Effector CD8-positive, alpha-beta T cell (primary cell): ENCODE data around the gene CCDC24.

Experiments used
- DNase-seq: peaks from one replicate; lab custom pipeline; 2025; lab: John Stamatoyannopoulos, UW

Gene CCDC24

DNA sequence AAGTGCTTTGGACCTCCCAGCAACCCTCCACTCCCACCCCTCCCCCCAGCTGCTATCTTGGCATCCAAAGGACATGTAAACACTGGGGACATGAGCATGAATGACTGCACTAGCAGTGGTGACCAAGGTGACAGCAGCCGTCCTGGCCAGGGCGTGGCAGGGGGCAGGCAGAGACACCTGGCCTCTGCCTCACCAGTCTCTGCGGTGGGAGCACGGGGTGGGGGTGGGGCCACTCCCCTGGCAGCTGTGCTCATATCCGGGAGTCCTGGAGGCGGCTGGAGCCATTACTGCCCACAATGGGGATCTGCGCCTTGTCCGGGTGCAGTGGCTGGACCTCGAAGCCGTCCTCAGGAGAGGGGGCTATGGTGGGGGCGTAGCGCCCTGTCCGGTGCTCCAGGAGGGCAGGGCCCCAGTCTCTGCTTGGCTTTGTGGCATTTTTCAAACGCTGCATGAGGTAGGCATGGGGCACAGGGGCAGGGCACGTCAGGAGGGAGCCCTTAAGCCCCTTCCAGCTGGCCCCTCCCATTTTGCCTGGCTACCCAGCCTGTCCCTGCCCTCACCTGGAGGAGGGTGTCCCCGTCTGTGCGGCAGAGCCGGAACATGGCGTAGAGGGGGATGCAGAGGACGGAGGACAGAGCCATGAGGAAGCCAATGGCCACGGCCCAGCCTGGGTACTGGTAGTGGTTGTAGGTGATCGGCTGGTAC is 6.0 kb downstream of the CCDC24 start:
- DNase-seq: no peak

DNA sequence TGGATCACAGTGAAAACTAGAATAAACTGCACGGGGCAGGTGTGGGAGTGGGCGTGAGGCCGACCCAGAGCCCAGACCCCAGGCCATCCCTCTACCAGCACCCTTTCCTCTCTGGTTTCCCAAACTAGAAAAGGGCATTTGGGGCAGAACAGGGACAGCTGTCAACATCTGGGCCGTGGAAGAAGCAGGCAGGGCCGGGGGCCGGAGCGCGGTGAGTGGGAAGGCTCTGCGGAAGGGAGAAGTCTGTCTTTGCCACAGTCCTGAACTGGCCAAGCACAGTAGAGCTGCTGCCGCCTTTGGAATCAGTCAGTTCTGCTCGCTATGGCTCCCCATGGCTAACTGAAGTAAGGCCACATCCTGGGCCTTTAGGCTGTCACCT is 6.6 kb downstream of the CCDC24 start:
- no peak for DNase-seq

GRCh38 chr1:43999455-43999854 is 8.1 kb downstream of the CCDC24 start:
- DNase-seq: no peak

GRCh38 chr1:44000122-44000665 is 8.8 kb downstream of the CCDC24 start:
- DNase-seq: no peak

- DNase-seq: no peak
These were observed 10.8 kb downstream of the CCDC24 start for GRCh38 chr1:44002165-44002564.

DNA sequence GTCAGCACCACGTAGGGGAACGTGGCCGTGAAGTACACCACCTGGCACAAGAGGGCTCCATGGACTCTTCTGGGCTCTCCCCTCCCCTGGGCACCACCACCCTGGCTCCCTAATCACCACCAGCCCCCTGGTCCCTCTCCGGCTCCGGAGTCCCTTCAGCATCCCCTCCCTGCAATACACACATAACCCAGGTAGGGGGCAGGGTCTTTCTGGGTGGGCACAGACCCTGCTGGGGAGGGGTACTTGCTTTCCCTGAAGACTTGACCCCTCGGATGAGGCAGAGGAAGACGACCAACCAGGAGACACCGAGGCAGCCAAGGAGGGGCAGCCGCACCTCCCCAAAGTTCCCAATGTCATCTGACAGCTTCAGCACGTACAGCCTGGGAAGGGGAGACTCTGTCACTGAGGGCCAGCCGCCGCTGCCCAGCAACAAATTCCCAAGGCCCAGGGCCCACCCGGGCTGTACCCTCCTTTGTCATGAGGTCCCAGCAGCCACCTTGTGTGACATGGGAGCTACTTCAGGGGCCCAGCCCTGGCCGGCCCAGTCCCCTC is 11.3 kb downstream of the CCDC24 start:
- no peak for DNase-seq

DNA sequence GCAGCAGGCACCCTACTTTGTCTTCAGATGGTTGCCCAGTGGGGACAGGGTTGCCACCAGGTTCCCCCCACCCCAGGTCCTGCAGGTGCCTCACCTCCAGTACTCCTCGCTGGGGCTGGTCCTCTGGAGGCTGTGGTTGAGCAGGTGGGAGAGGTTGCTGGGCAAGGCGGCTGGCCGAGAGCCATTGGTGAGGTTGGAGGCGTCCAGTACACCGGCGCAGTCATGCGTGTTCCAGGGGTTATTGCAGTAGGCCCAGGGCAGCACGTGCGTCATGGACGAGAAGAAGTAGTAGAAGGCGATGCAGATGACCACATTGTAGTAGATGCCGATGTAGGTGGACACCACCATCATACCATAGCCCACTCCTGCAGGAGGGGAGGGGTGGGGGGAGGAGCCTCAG is 16.9 kb downstream of the CCDC24 start:
- DNase-seq: no peak

GRCh38 chr1:44010935-44011471 is 19.6 kb downstream of the CCDC24 start:
- no peak for DNase-seq

DNA sequence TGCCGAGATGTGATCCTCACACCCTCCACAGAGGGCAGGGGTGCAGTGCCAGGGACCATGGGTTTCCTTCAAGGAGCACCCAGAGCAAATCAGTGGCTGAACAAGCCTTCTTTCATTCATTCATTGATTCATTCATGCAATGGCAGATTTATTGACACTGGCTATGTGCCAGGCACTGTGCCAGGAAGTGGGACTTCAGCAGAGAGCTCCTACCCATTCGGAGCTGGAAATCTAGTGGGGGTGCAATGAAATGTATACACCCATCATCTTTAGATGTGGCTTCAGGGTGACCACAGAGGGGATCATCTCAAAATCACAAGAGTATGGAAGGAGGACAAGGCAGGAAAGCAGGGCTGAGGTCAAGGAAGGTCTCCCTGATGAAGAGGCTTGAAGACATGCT is 21.0 kb downstream of the CCDC24 start:
- no peak for DNase-seq

DNA sequence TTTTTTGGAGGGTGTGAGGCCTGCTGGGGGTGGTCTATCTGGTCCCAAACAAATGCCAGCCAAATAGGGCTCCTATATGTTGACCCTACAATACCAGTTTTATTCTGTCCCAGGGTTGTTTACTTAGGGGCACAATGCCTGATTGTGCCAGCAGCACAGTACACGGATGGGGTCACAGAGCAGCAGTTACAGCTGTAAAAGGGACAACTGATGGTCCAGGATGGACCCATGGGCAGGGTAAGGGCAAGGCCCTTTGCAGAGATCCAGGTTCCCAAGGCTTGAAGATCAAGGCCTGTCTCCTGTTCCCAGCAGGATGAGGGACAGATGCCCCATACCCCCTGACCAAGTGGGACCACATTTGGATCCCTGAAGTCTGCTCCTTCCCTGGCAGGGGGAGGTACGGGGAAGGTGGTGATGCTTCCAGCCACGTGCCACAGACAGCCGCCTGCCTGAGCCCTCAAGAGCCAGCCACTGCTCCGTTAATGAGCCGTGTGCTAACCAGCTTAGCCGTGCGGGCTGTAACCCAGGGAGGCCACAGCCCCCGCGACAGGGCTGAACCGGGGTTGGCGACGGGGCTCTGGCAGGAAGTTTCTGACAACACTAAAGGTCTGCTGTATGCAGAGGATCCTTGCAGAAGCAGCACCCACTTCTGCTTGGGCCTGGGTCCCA is 21.7 kb downstream of the CCDC24 start:
- no peak for DNase-seq

- no peak for DNase-seq
These were observed 22.6 kb downstream of the CCDC24 start for GRCh38 chr1:44013949-44014348.

DNA sequence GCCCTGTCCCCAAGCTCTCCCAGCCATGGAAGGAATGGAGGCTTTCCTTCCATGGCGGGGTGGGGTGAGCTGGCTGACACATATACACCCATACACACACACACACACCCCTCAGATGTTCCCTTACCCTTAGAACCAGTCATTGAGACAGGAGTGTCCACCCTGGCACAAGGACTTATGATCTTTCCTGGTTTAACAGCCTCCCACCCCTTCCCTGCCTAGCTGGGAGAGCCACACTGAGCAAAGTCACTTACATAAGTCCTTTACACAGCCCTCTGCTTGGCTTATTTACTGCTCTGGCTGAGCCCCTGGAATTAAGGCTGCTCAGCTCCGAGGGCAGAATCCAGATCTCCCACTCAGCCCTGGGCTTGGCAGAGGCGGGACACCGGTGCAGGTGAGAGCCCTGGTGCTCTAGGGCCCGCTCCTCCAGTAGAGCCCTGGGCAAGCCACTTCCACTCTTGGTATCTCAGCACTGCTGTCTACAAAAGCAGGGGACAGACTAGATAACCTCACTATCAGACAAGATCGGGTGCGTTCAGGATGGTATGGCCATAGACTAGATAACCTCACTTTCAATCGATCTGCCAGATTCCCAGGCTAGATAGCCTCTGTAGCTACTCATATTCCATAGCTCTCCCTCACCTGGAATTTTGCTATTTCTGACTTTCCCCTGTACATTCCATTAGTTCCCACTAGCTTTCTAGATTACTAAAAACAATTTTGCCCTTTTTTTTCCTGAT is 23.1 kb downstream of the CCDC24 start:
- DNase-seq: no peak

- DNase-seq: no peak
These were observed 23.8 kb downstream of the CCDC24 start for GRCh38 chr1:44015206-44015605.

GRCh38 chr1:44016041-44016889 is 24.9 kb downstream of the CCDC24 start:
- no peak for DNase-seq

- no peak for DNase-seq
These were observed 25.5 kb downstream of the CCDC24 start for GRCh38 chr1:44016890-44017400.

GRCh38 chr1:44019466-44019948 is 28.1 kb downstream of the CCDC24 start:
- DNase-seq: no peak

GRCh38 chr1:44020464-44020863 is 29.1 kb downstream of the CCDC24 start:
- no peak for DNase-seq

- no peak for DNase-seq
These were observed 29.8 kb downstream of the CCDC24 start for GRCh38 chr1:44021156-44021555.

DNA sequence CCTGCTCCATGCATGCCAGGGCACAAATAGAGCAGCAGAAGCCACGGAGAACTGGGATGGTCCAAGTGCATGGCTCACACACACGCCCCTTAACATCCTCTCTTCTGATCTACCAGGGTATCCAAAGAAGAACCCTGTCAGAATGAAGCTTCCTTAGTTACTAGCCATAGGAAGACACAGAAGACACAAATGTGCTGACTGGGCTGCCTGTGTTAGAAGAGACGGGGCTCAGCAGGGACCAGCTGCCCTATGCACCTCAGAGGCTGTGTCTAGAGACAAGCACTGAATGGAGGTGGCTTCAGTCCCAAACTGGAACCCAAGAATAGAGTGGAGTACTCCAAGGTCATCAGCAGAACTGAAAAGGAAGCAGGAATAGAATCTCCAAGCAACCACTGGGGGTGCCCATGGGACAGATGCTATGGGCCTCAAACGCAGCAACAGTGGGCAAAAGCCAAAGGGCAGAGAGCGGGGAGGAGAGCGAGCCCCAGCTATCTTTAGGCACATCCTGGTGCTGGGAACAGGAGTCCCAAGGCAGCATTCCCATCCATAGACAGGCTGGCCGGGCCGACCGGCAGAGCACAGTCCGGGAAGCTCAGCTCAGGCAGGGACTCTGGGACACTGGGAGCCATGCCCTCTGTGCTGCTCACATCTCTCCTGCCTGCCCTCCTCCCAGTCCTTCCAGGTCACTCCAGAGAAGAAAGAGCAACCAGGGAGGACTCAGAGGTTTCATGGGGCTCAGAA is 30.4 kb downstream of the CCDC24 start:
- no peak for DNase-seq
